Stimulated activated CD4-positive, alpha-beta T cell treated with anti-CD3 and anti-CD28 coated beads, Interleukin-4, amount 100 ng/mL, for 48 hours (primary cell): ENCODE measurements around the gene PIK3C2G.

Experiments used
- DNase-seq, 2 donors: peaks; one replicate each; pipeline ENCODE4 v3.0.0-alpha.2; 2020; ENCODE audit warnings: low read depth in 2 of 2

Gene PIK3C2G

DNA sequence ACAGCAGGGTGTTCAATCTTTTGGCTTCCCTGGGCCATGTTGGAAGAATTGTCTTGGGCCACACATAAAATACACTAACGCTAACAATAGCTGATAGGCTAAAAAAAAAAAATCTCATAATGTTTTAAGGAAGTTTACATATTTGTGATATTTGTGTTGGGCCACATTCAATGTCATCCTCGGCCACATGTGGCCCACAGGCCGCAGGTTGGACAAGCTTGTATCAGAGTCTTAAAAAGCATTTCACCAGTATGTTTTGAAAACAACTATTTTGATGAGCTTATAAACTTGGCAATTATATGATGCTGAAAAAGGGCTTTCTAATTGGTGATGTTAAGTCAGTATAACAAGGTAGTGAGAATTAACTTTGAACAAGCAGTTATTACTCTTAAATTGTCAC is 78.9 kb downstream of the PIK3C2G start:
- DNase-seq = no peak

DNA sequence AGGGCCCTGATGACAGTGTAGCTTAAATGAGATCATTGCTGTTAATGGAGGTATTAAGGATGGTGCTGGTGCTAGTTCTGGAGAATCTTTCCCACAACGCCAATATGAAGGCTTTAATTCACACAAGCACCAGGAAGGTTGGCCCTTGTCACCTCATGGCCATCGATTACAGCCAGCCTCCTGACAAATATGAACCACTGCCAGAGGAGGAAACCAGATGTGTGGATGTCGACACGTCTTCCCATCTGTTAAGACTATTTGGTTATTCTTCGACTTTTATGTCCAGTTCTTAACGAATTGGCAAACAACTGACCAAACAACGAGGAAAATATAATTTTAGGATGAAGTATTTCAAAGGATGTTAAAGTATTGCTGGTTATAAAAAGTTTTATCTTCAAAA is 79.5 kb downstream of the PIK3C2G start:
- no peak for DNase-seq

DNA sequence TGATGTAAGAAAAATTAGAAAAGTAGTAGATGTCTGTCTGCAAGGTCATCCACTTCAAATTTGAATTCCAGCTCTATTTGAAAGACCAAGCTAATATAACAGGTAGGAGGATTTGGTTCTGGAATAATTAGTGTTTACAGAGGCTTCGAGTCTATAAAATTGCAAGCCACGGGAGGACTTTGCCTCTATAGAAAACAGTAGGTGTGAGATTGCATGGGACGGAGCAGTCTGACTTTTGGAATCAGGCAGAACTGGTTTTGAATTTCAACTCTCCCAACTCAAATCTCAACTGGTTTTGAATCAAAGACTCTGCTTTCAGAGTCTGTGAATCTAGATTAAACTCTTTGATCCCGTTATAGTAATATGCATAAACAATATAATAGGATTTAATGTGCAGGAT is 82.4 kb downstream of the PIK3C2G start:
- DNase-seq = no peak

DNA sequence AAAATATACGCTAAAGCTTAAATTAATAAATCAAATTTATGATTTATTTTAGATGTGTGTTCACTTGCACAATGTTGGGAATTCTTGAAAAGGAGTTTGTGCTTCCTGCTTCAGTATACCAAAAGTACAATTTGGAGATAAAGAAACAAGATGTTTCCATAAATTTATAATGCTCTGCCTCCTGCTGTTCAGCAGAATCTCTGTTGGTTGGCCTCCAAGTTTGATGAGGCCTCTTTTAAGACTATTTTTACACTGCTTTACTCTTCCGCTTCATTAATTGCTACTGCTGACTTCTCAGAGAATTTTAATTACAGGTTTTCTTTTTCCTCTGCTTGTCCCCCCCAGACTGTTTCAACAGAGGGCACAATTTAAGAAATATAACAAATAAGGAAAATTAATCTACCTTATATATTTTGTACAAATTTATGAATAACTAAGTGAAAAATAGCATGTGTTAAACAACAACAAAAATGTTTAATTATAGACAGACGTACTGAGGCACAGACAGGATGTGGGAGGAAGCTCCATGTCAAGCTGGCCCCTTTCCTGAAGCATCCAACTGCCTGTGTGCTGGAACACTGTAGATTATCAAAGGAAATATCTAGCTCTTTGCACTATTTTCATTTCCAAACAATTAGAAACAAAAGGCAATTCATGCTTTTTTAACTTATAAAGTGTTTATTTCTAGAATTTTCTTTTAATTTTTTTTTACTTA is 83.9 kb downstream of the PIK3C2G start:
- no peak for DNase-seq

DNA sequence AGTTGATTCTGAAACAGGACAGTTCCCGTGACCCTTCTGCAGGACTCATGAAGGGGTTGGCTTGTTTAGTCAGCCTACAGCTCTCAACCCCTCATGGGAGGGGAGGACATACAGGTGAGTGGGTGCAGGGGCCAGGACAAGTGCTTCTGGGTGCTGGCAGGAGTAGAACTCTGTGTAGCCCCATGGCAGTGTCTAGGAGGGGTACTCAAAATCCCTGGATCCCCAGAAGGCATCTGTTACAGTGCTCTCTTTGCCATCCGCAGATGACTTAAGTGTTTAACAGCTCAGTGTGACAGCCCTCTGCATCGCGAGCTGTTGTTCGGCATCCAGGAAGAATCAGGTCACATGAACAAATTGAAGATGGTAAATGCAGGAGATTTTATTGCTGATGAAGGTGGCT is 91.0 kb downstream of the PIK3C2G start:
- DNase-seq = no peak

DNA sequence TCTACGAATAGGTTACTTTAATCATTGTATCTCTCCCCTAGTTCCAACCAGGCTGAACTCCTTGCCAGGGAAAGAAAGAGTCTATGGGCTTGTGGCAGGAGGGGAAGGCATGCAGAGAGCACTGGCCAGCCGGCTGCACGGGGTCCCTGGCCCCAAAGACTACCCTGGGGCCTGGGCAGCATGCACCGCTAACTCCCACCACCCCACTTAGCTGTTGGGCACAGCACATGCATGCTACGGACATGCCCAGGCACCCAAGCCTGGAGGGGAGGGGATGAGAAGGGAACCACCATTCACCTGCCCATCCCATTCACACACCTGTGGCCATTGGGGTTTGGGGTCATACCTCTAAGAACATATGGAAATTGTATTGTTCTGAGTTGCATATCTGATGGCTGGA is 94.1 kb downstream of the PIK3C2G start:
- no peak for DNase-seq

DNA sequence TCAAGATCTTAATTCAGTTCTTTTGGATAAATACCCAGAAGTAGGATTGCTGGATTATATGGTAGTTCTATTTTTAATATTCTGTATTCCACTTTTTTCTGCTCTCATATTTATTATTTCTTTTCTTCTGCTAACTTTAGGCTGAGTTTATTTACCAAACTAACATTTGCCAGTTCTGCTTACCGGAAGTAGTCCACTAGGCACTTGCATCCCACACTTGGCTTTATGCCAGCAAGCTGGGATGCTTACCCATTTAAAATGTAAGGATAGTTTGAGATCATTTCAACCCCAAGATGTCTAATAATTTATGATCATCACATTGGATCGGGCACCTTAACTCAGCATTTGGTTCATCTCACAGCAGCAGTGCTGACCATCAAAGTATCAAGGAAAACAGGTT is 96.8 kb downstream of the PIK3C2G start:
- DNase-seq = no peak

DNA sequence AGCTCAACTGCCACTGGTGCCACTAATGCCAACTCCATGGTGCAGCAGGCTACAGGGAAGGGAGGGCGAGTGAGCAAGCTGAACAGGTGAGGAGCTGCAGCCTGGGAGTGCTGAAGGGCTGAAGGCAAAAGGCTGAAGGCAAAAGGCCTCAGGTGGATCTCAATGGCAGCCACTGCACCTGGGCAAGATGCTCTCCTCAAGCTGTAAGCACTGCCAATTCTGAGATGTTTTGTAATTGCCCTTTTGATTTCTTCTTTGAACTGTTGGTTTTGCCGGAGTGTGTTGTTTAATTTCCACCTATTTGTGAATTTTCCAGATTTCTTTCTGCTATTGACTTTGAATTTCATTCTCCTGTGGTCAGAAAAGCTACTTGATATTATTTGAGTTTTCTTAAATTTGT is 97.6 kb downstream of the PIK3C2G start:
- DNase-seq = no peak

DNA sequence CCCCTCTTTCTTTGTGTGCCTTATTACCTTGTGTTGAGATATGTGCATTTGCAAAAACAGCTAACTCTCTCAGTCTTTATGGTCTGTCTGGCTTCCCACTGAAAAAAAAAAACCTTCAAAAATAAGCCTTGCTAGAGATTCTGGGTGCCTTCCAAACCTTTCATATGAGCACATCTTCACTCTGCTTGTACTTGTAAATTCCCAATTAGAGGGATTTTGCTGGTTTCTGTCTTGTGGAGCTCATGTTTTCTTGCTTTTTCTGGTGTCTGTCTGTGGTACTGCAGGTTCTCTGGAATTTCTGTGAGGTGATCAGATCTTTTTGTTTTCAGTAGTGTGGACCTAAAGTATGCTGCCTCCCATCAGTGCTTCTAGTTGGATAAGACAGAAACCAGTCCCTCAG is 100.1 kb downstream of the PIK3C2G start:
- no peak for DNase-seq

DNA sequence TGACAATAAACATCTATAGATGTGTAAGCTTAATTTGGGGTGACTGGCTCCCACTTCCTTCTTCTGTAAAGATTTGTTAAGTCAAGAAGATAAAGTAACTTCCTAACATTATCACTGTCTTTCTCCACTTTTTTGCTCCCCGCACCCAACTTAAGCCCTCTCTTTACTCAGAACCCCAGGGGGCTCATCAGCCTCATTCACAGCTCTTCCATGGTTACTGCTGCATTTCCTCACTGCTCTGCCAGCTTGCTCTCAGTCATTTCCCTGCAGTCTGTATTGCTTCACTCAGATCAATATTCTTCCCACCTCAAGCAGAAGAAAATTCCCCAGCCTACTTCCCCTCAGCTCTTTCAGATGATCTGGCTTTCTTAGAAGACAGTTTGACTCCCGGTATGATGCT is 102.0 kb downstream of the PIK3C2G start:
- no peak for DNase-seq

DNA sequence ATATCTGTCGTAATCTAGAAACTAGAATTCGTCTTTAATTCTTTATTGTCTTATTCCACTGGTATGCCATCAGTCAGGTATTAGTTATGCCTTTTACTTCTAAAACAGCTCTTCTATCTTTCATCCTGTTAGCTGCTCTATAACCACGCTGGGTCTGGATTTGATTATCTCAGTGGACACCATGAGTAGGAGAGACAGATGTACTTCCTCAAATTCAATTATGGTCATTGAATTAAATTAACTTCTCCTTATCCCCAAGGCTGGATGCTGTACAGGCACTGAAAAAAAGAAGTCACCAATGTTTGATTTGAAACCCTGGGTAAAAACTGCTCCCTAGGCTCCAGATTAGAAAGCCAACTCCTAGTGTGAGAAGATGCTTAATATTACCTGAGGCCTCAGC is 107.3 kb downstream of the PIK3C2G start:
- no peak for DNase-seq

DNA sequence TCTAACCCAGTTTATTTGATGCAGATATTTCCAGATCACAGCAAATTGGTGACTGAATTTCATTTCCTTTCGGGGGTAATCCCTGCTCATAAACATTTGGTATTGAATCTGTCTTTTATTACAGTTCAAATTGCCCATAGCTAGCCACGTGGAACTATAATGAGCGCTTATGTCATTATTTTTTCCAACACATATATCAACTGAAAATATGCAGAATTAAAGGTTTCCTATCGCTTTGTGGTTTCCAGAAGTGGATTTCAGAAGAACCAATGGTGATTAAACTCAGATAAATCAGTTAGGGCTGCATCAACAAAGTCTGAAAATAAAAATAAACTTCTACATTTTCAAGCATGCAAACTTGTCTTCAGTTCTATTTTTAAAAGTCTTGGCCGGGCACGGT is 111.9 kb downstream of the PIK3C2G start:
- no peak for DNase-seq

DNA sequence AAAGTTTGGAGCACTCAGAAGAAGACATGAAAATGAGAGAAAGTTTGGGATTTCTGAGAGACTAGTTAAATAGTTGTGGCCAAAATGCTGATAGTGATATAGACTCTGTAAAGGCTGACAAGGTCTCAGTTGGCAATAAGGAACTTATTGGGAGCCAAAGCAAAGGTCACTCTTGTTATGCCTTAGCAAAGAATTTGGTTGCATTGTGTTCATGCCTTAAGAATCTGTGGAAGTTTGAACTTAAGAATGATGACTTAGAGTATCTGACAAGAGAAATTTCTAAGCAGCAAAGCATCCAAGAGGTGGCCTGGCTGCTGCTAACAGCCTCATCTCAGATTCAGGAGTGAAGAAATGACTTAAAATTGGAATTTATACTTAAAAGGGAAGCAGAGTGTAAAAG is 113.8 kb downstream of the PIK3C2G start:
- DNase-seq = no peak

DNA sequence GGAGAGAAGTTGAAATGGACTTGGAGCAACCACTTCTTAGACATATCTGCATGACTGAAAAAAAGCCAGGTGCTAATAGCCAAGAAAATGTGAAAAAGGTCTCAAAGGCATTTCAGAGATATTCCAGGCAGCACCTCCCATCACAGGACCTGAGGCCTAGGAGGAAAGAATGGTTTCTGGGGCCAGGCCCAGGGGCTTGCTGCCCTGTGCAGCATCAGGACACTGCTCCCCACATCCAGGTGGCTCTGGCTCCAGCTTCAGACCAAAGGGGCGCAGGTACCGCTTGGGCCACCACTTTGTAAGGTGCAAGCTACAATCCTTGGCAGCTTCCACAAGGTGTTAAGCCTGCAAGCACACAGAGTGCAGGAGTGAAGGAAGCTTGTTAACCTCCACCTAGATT is 114.3 kb downstream of the PIK3C2G start:
- no peak for DNase-seq

DNA sequence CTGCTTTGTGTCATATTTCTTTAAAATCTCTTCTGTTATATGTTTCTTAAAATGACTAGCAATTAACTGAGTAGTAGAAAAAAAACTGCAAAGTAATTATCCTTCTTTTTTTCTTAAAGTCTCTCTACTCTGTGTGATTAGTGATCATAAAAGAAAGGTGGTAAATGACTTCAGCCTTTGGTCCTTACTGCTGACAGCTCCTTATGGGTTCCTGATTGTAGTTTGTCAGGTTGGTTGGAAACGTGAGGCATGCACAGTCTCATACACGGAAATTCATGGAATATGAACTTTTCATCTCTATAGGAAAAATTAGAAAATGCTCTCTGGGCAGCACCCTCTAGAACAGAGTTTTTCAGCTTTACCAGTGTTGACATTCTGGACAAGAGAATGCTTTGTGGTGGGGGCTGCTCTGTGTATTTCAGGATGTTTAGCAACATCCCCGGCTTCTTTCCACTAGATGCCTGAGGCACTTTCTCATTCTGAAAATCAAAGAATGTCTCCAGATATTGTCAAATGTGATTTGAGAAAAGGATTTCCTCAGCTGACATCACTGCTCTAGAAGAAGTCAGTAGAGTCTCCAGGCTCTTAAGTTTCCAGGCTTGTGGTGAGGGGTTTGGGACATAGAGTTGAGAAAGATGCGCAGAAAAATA is 121.0 kb downstream of the PIK3C2G start:
- no peak for DNase-seq

DNA sequence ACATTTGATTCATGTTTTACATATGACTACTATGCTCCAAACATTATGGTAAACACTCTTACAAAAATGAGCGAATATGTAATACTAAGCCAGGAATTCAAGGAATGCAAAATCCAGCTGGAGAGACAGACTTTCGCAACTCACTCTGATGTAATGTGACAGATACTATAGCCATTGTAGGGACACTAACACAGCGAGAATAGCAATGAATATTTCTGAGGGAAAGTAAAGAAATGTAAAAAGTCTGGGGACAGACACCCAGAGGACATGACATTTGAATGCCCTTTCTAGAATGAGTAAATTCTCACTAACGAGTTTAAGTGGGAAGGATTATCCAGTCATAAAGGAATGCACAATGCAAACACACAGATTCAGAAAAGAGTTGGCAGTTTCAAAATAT is 121.9 kb downstream of the PIK3C2G start:
- DNase-seq = no peak

DNA sequence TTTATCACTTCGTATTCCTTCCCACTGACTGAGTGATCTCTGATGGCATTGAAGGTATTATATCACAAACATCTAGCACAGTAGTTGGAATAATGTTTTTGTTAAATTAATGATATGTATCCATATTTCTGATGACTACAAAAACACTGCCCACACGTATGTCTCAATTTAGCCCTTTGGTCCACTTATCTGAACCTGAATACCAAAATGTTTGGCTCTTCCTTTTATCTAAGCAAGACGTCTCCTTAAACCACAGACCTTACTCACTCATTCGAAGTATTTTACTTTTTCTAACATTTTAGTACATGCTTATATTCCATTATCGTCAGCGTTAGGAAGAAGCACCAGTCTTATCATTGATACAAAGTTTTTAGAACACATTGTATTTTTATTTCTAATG is 126.4 kb downstream of the PIK3C2G start:
- DNase-seq = no peak

DNA sequence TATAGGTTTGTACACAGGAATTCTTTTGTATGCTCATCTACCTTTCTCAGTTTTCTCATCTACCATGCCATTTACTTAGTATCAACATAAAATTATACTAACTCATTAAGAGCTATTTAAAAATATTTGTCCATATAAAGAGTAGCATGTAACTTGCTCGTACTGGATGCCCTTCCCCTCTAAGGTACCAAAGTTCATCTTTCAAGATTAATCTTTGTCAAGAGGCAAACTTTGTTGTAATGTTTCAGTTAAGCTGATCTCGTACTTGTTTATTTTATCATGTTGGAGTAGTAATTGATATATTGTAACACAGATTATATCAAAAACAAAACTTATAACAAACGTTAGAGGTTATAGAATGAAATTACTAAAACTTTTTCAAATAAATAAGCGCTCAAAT is 128.5 kb downstream of the PIK3C2G start:
- no peak for DNase-seq

DNA sequence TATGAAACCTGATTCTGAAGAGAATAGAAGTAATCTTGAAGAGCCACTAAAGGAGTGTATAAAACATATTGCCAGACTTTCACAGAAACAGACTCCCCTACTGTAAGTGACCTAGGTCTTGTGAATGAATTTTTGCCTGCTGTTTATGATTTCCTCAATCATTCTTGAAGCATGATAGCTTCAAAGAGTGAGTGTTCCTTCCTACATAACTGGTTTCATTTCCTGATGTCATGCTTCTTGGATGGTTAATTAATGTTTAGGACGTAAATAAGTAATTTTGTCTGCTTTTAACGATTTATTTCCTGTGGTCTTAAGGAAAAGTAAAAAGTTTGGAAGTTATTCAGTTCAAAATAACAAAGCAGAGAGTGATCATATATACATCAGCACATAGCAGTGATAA is 129.8 kb downstream of the PIK3C2G start:
- no peak for DNase-seq

DNA sequence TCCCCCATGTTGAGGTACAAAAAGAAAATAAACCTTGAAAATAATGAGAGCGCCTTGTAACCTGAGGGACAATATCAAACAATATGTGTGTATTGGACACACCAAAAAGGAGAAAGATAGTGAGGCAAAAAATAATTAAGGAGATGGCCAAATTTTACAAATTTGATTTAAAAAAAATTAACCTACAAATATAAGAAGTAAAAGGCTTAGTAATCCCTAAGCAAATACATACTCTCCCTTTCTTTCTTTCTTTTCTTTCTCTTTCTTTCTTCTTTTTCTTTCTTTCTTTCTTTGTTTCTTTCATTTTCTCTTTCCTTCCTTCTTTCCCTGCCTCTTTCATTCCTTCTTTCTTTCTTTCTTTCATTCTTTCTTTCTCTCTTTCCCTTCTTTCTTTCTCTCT is 133.4 kb downstream of the PIK3C2G start:
- no peak for DNase-seq

DNA sequence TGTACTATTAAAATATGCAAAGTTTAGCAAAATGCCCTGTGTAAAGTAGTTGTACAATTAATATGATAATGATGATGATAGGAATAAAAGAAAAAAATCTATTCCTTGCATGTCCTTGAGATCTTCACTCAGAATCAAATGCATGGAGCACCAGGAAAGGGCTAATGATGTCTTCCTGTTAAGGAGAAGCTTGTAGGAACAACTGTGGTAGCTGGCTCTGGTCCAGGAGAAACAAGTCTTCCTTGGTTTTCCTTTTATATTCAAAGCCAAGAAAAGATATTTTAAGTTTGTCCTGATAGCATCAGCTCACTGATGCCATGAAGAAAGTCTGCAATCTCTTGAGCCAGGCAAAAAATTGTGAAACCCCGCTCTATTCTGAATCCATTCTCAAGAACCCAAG is 138.9 kb downstream of the PIK3C2G start:
- no peak for DNase-seq

DNA sequence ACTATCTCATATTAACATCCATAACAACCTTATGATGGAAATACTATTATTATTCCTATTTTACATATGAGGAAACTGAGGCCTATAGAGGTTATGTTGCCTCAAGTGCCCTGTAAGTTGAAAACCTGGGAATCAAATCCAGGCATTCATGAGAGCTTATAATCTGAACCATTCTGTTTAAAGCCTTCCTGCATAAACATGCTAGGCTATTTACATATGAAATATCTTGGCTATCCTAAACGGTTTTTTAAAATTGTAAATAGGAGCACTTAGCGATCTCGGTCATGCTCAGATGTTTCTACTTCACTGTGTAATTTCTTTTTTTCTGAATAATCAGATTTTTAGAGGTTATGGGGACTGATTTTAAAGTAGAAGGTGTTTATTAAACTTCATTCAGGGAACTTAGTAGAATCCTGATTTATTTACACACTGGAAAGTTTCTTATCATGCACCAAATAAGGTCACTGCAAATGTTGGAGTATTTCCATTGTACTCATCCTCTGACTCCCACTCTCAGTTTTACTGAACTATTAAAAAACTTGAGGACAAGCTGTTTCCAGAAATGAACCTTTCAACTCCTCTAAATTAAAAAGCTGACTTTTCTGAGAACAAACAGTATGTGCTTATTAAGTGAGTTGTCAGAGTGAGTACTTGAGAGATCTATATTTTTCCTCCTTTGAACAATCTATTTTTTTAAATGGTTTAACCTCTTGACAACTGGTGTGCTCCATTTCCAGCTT is 141.7 kb downstream of the PIK3C2G start:
- no peak for DNase-seq

DNA sequence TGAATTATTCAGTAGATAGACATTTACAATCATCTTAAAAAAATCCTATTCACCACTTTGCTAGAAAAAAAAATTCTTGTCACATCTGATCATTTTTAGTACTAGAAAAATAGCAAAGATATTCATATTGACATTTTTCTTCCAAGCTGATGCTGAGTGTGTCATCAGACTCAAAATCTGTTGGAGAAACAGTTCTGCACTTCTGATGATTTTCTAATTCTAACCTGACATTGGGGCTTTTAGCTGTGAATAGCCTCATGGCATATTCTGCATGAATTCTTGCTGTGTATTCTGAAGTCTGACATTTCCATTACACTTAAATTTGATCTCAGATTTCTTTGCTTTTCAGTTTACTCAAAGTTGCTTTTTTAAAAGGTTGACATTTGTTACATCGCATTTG is 150.1 kb downstream of the PIK3C2G start:
- DNase-seq = no peak
